ENCODE measurements around the gene TPCN2. TPM values are rescaled to one million over a fixed set of nuclear protein-coding genes. Genes with fewer than 3 reads are reported as not detected.
A peak's percentile ranks its signal among the peaks of the same experiment; 100 is the strongest.

TPCN2 gene
- total and polyA plus RNA-seq, 2 donors from 2014 or later = 12.9 to 22.4 TPM

GRCh38 chr11:69121021-69121420, 72.3 kb downstream of the TPCN2 start:
- Histone ChIP-seq H3K4me1 (ENCODE audit: control insufficient read depth in 2 of 3, insufficient read depth in 2 of 3, low read depth in 1 of 3, low read length in 3 of 3) (peaks cover 0 to 37% (median 34%) of the 10 kb centered on the region in 3 donors), H3K36me3 (ENCODE audit: control insufficient read depth in 2 of 3, insufficient read depth in 3 of 3, low read length in 3 of 3) (no peaks in the 10 kb centered on the region), H3K27ac (ENCODE audit: low read depth in 2 of 2, low read length in 2 of 2) (no peak overlapping the region), H3K9me3 (ENCODE audit: control insufficient read depth in 2 of 3, insufficient read depth in 1 of 3, low read length in 3 of 3) (peaks cover 0 to 7% (median 0%) of the 10 kb centered on the region in 3 donors), H3K27me3 (ENCODE audit: control insufficient read depth, insufficient read depth, low read length) (no peaks in the 10 kb centered on the region), H3K9ac (ENCODE audit: low read length in 3 of 3) (no peak overlapping the region), H3K4me3 (ENCODE audit: low read length in 3 of 3) (no peak overlapping the region)
- FAIRE-seq = no peak
- peak in 1 of 5 donors; percentile 53 for DNase-seq
- intact Hi-C loops (cut with DNase I) = no loop called here
- no peak for TF ChIP-seq CTCF (IDR thresholded peaks at IDR 0.05; ENCODE audit: borderline replicate concordance, extremely low read depth, insufficient read depth)

- Histone ChIP-seq H3K4me3 (ENCODE audit: low read length in 3 of 3) (no peak overlapping the region), H3K9ac (ENCODE audit: low read length in 3 of 3) (peak overlapping the region in 1 of 3 donors; percentile 58), H3K27ac (ENCODE audit: low read depth in 2 of 2, low read length in 2 of 2) (peak overlapping the region; percentile 47 to 89), H3K36me3 (ENCODE audit: control insufficient read depth in 2 of 3, insufficient read depth in 3 of 3, low read length in 3 of 3) (no peaks in the 10 kb centered on the region), H3K9me3 (ENCODE audit: control insufficient read depth in 2 of 3, insufficient read depth in 1 of 3, low read length in 3 of 3) (peaks cover 0 to 7% (median 0%) of the 10 kb centered on the region in 3 donors), H3K4me1 (ENCODE audit: control insufficient read depth in 2 of 3, insufficient read depth in 2 of 3, low read depth in 1 of 3, low read length in 3 of 3) (peaks cover 0 to 34% (median 29%) of the 10 kb centered on the region in 3 donors), H3K27me3 (ENCODE audit: control insufficient read depth, insufficient read depth, low read length) (no peaks in the 10 kb centered on the region)
- no peak for FAIRE-seq
- intact Hi-C loops (cut with DNase I) = no loop called here
- DNase-seq = peak in 1 of 5 donors; percentile 70
- no peak for TF ChIP-seq CTCF (IDR thresholded peaks at IDR 0.05; ENCODE audit: borderline replicate concordance, extremely low read depth, insufficient read depth)
These were observed 73.0 kb downstream of the TPCN2 start for GRCh38 chr11:69121621-69122325.

DNA sequence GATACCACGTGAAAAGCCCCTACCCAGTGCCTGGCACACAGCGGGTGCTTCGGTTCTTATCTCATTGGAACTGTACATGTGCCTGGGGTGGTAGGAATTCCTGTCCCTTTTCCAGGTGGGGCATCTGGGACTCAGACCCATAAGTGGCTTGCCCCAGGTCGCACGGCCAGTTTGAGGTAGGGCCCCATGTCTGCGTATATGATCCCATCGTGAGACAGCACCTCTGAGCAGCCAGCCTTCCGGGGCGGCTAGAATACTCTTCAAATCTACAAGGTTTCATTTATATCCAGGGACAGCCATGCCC, 73.5 kb downstream of the TPCN2 start:
- intact Hi-C loops (cut with DNase I) = no loop called here
- Histone ChIP-seq H3K27me3 (ENCODE audit: control insufficient read depth, insufficient read depth, low read length) (no peaks in the 10 kb centered on the region), H3K9ac (ENCODE audit: low read length in 3 of 3) (peak overlapping the region in 1 of 3 donors; percentile 58), H3K4me1 (ENCODE audit: control insufficient read depth in 2 of 3, insufficient read depth in 2 of 3, low read depth in 1 of 3, low read length in 3 of 3) (peaks cover 0 to 34% (median 27%) of the 10 kb centered on the region in 3 donors), H3K4me3 (ENCODE audit: low read length in 3 of 3) (no peak overlapping the region), H3K36me3 (ENCODE audit: control insufficient read depth in 2 of 3, insufficient read depth in 3 of 3, low read length in 3 of 3) (no peaks in the 10 kb centered on the region), H3K9me3 (ENCODE audit: control insufficient read depth in 2 of 3, insufficient read depth in 1 of 3, low read length in 3 of 3) (peaks cover 0 to 7% (median 0%) of the 10 kb centered on the region in 3 donors), H3K27ac (ENCODE audit: low read depth in 2 of 2, low read length in 2 of 2) (peak overlapping the region; percentile 47 to 89)
- DNase-seq (no peak), FAIRE-seq (no peak)
- no peak for TF ChIP-seq CTCF (IDR thresholded peaks at IDR 0.05; ENCODE audit: borderline replicate concordance, extremely low read depth, insufficient read depth)
